OCI-LY1 (cell line): ENCODE results near the gene USB1.

Experiments
- CTCF ChIP-seq: fragments of 200-600 bp; sonication (generic), shearing (Covaris generic); IDR thresholded peaks from 2 replicates; pipeline ENCODE4 v1.5.1; 2017; ENCODE audit warnings: mild to moderate bottlenecking, antibody characterized with exemption, low read length, moderate library complexity, mixed read lengths
- EZH2 ChIP-seq: fragments of 200-600 bp; sonication (generic), shearing (Covaris generic); IDR thresholded peaks from 2 replicates; pipeline ENCODE4 v1.8.0; 2017; ENCODE audit warnings: borderline replicate concordance, mixed run types, mild to moderate bottlenecking, antibody characterized with exemption, low read length, moderate library complexity, mixed read lengths

- TF ChIP-seq CTCF (no peak), EZH2 (no peak)
Observed at GRCh38 chr16:57964157-57964700, 37.0 kb upstream of the USB1 start.
